Urothelium cell line (cell line): Measurements from ENCODE around the gene ABHD15.

Experiments
- DNase-seq: peaks from one replicate; pipeline ENCODE4 v3.0.0; 2011; ENCODE audit warnings: low spot score, mixed read lengths
- FAIRE-seq: peaks from 2 replicates; lab custom pipeline; 2011; peaks lifted over from hg19 to GRCh38; lab: Jason Lieb, UNC

ABHD15 gene

DNA sequence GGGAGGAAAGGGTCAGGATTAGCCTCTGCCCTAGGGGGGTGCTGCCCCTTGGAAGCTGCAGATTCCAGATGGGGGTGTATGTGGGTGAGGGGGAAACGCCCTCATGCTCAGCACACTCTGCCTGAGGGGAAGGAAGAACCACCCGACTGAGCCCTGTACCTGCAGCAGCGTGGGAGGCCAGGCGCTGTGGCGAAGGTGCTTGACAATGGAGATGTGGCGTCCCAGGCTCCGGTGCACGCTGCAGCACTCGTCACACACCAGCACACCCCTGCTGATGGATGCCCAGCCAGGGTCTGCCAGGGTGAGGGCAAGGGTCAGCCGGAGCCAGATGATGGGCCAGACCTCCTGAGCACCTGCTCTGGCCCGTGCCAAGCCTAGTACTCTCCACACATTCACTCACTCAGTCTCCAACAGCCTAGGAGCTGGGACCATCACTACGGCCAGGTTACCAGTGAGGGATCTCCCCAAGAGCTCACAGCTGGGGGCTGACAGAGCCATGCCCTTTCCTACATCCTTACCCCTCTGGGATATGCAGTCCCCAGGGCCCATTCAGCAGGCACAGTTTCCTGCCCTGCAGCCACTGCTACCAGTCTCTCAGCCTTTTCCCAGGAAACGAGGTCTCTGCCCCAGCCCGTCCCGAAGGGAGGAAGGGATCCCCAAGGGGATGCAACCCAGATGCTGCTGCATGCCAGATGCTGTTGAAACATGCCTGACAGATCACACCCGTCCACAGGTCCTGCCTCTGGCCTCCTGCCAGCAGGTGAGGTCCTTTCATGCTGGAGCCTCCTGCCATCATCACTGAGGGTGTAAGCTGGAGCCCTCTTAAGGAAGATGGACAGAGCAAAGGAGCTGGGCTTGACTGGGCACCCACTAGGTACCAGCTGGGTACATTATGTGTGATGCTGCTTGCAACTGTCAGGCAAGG lies 16.7 kb upstream of the ABHD15 start:
- FAIRE-seq (no peak), DNase-seq (no peak)

DNA sequence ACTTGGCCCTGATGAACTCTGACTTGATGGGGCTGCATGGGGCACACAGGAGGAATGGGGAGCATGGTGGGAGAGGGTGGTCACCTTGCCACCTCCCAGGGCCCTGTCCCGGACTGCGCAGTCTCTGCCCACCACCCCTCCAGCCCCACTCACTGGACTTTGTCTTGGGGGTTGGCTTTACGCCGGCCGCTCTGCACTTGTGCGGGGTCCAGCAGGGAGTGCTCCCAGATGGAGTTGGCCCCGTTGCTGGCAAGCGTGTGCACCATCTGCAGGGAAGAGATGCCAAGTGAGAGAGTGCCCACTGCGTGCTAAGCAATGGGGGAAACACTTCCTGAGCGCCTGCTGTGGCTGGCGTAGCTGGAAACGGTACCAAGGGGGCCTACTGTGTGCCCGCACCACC lies 15.9 kb upstream of the ABHD15 start:
- DNase-seq = no peak
- no peak for FAIRE-seq

DNA sequence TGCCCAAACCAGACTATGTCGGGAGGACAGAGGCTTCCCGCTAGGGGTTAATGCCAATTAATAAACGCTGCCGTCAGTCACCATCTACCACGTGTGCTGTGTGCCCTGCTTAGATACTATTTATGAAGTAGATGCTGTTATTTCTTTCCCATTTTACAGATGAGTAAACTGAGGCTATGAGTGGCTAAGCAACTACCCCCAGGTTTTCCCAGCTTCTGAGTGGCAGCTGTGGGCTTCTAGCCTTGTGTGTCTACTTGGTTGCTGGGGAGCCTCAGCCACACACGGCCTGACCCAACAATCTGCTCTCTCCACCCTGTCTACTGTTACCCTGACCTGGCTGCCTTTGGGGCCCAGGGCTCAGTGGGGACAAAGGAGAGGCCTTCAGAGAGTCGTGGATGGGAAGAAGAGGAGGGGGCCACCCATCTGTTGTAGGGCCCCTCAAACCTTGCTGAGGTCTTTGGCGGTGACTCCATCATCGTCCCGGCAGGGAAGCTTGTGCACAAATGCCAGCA lies 15.5 kb upstream of the ABHD15 start:
- DNase-seq (no peak), FAIRE-seq (peak; percentile 27)

DNA sequence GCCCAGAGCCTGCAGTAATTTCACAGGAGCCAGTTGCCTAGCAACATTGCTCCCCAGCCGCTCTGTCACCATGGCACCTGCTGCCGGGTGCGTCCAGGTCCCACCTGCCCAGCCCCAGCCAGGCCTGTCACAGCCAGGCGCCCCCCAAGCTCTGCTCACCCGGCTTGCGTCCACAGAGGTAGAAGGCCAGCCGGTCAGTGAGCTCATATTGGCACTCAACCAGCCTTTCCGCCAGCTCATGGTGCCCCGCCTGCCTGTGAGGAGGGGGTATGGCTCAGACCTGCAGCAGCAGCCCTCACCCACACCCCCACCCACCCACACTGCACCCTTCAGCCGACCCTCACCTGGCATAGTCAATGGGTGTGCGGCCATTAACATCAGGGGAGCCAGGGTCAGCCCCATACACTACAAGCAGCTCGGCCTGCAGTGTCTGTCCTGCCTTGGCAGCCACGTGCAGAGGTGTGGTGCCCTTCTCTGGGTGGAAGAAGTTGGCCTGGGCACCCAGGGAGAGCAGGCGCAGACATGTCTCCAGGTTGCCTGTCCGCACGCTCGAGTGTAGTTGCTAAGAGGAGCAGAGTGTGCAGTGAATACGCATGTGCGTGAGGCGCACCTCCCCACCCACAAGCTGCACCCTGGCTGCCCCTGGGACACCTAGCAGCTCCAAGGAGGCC lies 14.9 kb upstream of the ABHD15 start:
- DNase-seq (no peak), FAIRE-seq (peak; percentile 61)

DNA sequence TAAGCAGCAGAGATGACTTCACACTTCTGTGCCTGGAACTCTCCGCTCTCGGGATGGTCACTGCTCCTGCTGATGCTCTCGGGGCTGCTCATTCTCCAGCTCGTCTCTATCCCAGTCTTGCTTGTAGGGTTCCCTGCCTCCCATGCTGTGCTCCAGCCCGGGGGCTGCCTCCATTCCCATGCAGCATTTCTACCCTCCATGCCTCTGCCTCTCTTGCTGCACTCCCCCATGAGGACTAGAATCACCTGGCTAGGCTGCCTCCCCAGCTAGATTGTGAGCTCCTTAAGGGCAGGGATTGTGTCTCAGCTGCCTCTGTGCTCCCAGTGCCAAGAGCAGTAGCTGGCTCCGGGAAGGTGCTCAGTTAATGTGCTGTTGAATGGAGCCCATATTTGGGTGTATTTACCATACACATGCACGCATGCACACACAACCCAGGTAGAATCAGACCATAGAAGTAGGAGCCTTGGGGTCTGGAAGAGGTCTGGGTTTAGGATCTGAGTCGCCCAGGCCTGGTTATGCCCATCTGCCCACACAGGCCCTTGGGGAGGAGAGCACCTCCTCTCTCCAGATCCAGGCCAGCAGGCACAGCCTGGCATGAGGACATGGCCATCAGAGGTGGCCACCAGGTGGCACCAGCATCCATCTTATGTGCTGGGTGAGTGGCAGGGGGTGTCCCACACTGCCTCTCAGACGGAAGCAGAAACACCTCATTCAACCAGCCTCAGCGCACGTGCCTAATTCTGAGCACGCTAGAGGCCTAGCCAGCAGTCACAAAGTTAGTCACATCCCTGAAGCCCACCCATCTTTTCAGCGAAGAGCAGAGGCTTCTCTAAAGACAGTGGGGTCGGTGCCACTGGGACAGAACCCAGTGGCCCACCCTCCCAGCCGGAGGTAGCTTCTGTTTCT lies 13.3 kb upstream of the ABHD15 start:
- DNase-seq = peak; percentile 90
- peak; percentile 94 for FAIRE-seq

DNA sequence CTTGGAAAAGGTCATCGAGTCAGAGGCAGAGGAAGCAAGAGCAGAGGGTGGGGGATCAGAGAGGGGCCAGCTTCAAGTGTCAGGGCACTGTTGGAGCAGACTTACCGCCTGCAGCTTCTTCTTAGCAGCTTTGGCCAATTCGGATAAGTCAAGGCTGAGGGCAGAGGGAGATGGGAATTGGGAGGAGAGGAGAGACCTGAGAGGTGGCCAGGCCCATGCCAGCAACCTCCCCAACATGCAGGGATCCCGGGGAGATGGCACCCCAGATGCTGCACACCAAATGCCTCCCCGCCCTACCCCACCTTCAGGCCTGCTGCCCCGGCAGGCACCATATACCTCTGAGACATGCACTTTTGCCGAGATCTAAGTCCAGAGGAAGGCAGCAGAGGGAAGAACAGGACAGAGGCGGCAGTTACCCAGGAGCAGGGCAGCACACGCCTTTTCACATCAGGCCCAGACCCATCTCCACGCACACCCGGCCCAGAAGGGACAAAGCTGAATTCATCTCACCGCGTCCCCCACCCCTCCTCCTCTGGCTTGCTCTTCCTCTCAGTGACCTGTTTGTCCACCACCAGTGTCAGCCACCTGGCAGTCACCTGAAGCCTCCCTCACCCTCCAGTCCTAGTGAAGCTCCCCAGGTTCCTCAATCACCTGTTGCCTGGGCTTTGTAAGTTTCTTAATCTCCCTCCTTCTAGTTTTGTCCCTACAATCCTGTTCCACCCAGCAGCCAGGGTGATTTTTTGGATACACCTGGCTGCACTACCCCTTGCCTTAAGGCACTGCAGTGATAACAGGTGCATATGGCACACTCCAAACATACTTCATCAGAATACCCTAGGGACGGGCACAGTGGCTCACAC lies 12.0 kb upstream of the ABHD15 start:
- FAIRE-seq = no peak
- no peak for DNase-seq

DNA sequence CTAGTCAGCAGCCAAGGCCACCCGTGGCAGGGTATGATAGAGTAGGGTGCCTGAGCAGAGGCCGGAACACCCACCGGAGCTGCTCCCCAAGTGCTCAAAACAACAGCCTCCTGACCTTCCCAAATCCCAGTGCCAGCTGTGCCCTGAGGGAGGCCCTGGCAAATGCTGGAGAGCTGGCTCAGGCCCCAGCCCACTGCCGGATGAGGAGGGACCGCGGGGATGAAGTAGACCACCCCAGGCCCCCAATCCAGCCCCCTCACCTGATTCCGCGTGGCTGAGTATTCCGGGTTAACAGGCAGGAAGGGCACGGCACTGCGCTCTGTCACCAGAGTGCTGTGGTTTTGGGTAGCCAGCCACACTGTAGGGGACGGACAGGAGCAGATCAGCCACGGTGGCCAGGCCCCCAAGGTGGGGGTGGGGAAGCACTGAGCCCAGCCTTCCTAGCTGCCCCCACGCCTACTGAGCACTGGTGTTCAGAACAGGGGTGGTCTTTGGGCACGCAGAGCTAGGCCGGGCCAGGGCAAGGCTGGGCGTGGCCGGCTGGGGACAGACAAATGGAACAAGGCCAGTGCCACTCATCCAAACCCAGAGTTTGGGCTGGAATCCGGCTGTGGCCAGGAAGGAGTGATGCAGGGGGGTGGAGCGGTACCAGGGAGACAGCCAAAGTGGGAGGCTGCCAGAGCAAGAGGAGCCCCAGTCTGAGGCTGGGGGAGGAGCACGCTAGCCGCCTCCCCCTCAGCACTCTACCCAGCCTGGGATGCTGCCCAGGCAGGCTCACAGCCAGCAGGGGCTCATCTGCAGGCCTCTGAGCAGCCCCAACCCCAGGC lies 10.8 kb upstream of the ABHD15 start:
- DNase-seq = no peak

DNA sequence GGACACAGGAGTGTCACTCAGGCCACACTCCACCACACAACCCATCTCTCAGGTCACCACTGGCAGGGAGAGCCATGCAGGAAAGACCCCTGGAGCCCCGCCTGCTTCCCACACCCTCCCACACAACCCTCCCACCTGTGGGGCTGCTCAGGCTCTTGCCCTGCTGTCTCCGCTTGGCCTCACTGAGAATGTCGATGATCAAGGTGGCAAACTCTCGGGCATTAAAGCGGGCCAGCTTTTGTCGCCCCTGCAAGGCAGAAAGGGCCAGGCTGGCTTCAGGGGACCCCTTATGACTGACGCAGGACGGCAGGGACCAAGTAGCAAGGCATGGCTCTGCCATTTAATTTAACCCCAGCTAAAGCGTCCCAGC lies 10.1 kb upstream of the ABHD15 start:
- DNase-seq (no peak), FAIRE-seq (no peak)

More for the DNA sequence above, 10.8 kb upstream of the ABHD15 start:
- FAIRE-seq = peak; percentile 30

DNA sequence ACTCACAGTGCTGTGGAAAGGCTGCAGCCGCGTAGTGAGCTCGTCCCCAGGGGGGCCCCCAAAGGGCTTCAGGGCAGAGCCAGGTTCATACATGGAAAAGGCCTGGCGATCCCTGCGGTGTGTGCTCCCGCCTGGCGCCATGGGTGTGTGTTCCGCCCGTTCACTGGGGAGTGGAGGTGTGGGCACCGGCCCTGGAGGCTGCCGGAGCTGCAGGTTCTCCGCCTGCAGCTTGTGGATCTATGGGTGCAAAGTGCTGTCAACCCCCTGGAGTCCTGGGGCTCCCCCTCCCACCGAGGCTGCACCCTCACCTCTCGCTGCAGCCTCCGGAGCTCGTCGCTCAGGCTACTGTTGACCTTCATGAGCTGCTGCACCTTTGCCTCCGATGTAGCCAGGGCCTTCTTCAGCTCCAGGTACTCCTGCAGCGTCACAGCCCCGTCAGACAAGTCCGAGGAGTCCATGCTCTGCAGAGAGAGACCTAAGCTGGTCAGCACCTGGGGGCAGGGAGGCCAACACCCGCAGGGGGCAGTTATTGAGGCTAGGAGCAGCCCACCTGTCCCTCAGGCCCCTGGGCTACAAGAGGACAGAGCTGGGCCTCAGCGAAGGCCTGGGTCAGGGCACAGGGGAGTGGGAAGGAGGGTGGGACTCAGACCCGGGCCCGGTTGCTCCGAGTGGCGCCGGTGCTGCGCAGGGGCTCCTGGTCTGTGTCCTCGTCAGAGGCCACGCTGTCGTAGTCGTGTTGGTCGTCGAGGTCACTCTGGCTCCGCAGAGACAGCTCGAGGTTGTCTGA lies 9.6 kb upstream of the ABHD15 start:
- FAIRE-seq (no peak), DNase-seq (no peak)

DNA sequence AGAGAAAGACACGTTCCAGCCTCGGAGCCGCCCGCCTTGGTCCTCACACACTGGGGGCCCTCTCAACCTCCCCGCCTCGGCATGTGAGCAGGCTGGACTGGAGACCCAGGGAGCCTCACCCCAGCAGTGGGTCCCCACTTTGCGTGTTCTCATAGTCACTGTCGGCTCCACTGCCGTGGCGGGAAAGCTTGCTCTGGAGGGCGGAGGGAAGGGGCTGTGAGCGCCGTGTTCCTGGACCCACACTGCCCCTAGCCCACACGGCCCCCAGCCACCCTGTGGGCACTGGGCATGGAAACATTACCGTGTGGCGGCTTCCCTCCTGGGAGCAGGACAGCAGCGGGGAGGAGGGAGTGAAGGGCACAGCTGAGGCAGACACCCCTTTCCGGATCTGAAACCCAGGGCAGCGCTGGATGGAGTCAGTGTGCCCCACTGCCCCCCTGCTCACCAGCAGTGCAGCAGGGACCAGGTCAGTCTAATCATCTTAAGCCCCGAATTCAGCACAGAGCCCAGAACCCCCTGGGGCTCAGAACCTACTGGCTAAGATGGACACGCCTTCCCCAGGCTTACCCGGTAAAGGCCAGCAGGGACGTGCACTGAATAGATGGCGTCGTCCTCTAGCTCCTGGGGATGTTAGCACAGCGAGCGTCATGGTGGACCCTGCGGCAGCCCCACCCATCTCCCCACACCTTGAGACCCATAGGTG lies 8.8 kb upstream of the ABHD15 start:
- FAIRE-seq (peak; percentile 48), DNase-seq (no peak)

DNA sequence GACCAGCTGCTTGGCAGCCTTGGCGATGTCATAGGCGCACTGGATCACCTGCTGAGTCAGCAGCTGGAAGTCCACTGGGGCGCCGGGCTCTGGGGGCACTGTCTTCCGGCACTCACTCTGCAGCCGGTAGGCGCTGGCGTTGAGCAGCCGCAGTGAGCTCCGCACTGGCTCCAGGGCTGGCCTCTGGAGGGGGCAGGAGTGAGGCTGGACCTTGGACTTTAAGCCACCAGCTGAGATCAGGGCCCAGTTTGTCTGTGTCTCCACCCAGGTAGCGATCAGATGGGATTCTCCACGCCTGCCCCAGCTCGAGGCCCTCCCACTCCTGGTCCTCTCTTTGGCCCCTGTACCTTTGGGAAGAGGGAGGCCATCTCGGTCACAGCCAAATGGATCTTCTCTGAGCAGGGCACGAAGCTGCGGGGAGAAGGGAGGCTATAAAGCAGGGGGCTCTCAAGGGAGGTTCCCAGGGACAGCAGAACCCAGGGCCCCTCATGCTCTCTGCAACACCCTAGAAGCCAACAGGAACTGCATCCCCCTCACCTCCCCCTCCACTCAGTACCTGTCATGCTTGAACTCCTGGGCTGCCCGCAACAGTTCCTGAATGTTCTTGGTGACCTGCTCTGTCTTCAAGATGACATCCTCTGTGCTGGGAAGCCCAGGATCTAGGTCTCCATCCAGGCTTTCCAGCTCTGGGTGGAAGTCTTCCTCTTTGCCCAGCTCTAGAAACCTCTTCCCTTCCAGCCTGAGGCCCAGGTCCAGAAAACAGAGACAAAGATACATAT lies 8.1 kb upstream of the ABHD15 start:
- FAIRE-seq (no peak), DNase-seq (no peak)

DNA sequence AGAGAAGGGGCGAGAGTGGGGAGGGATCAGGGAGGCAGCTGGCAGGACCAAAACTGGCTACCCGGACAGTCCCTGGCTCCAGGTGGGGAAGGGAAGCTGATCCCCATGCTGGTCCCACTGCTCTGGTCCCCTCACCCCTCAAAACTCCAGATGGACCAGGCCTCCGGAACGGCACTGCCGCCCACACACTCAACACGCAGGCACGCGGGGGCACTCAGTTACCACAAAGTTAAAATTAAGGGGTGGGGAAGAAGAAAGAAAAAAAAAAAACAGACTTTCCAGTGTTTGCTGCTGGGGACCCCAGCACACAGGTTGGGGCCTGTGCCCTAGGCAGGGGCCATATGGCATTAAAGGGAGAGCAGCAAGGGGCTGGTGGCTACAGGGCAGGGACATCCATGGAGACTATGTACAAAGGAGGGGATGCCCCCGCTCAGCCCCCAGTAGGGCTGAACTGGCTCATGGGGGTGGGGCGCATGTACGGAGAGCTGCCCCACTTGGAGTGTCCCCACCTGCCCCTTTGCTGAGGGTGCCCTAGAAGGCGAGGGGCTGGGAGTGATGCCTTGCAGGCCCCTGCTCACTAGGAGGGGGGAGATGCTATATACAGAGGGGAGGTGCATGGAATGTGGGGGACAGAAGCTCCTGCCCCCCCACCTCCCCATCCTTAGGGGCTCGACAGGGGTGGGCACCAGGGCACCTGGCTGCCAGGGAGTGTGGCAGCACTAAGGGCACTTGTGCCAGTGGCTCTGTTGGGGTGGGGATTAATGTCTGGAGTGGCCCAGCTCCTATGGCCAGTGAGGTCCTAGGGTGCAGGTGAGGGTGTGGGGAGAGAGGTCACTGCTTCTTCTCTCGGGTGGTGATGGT lies 7.3 kb upstream of the ABHD15 start:
- no peak for DNase-seq
- no peak for FAIRE-seq

DNA sequence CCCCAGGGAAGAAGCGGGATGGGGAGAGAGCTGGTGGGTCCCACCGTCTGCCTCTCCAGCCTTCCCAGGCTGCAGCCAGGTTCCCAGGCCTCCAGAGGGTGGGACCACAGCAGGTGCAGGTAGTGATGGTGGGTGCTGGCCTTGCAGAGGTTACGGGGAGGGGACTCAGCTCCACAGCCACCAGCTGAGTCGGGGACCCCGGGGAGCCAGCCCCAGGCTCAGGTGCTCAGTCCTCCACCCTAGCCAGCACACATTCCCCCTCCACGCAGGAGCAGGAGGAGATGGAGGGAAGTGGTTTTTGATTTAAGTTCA lies 6.7 kb upstream of the ABHD15 start:
- DNase-seq = no peak
- FAIRE-seq = no peak

DNA sequence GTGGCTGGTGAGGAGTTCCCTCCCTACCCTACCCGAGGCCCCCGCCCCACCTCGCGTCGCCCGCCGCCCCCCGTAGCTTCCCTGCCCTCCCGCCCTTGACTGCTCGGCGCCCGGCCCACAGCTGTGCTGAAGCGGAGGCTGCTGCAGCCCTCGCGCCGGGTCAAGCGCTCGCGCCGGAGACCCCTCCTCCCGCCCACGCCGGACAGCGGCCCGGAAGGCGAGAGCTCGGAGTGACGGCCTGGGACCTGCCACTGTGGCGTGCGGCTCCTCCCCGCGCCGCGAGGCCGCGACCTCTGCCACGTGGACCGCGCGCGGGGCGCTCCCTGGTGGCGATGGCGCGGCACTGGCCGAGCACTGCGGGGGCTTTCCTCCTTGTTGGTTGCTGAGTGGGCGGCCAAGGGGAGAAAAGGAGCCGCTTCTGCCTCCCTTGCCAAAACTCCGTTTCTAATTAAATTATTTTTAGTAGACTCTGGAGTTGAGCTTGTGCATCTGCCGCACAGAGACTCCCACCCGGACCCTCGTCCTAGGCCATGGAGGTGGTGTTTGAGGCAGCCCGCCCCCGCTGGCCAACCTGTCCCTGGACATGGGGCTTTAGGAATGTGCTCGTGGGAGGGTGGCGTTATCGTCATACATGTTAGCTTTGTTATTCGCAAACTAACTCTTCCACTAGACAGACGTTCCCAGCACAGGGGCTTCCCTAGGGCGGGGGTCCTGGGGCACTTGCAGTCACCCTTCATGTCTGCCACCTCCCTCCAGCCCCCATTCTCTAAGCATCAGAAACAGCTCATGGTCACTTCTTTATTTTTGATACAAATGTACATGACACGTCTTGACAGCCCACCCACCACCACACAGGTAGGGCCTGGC lies 6.1 kb upstream of the ABHD15 start:
- FAIRE-seq = no peak
- no peak for DNase-seq

DNA sequence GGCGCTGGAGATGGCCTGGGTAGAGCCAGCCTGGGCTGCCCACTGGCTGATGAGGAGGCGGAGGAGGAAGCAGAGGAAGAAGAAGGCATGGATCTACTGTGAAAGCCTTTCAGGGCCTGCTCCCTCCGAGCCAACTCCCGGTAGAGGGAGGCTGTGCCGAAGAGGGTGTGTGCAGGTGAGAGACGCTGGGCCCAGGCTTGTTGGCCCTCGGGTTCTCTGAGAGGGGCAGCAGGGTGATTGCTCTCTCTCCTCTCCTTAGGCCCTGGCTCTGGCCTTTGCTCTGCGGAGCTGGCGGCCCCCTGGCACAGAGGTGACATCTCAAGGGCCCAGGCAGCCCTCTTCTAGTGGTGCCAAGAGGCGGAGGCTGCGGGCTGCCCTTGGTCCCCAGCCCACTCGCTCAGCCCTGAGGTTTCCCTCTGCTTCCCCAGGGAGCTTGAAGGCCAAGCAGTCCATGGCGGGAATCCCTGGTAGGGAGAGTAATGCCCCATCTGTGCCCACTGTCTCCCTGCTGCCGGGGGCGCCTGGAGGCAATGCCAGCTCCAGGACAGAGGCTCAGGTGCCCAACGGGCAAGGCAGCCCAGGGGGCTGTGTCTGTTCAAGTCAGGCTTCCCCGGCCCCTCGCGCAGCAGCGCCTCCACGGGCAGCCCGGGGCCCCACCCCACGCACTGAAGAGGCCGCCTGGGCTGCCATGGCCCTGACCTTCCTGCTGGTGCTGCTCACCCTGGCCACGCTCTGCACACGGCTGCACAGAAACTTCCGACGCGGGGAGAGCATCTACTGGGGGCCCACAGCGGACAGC lies 5.2 kb upstream of the ABHD15 start:
- no peak for DNase-seq
- FAIRE-seq = no peak
